Heart left ventricle (tissue), 16 donors: ENCODE results near the gene RWDD3. TPM values are rescaled to one million over a fixed set of nuclear protein-coding genes. Genes with fewer than 3 reads are reported as not detected.

Source experiments
- ATAC-seq, 4 donors: fragments of 200-7000 bp; cut with Tn5 transposase; one replicate each; pipeline ENCODE4 v1.9.1; 2020 to 2022; ENCODE audit warnings: moderate library complexity in 4 of 4, mild to moderate bottlenecking in 3 of 4, moderate number of reproducible peaks in 1 of 4
- DNase-seq, 5 donors: peaks; one replicate each; pipeline ENCODE4 v3.0.0-alpha.2; 2020
- H3K27ac ChIP-seq, 12 donors: fragments of 200-600 bp; sonication (generic) in 4 of 12; one replicate each; pipeline versions ENCODE4 v1.5.0 to v1.8.0; 2016 to 2022; ENCODE audit warnings: mild to moderate bottlenecking in 2 of 12
- H3K27me3 ChIP-seq, 9 donors: fragments of 200-600 bp; sonication (generic) in 2 of 9; one replicate each; pipeline versions ENCODE4 v1.5.1 to v1.8.0; 2016 to 2022; ENCODE audit warnings: mild to moderate bottlenecking in 3 of 9
- H3K36me3 ChIP-seq, 9 donors: fragments of 200-600 bp; sonication (generic) in 2 of 9; one replicate each; pipeline versions ENCODE4 v1.5.0 to v1.8.0; 2018 to 2022; ENCODE audit warnings: mild to moderate bottlenecking in 2 of 9
- H3K4me1 ChIP-seq, 12 donors: fragments of 200-600 bp; sonication (generic) in 4 of 12; one replicate each; pipeline versions ENCODE4 v1.5.0 to v1.8.0; 2016 to 2022; ENCODE audit warnings: mild to moderate bottlenecking in 3 of 12
- H3K4me3 ChIP-seq, 12 donors: fragments of 200-600 bp; sonication (generic) in 4 of 12; one replicate each; pipeline versions ENCODE4 v1.5.0 to v1.8.0; 2017 to 2022; ENCODE audit warnings: mild to moderate bottlenecking in 9 of 12, moderate library complexity in 4 of 12
- H3K9me3 ChIP-seq, 12 donors: fragments of 200-600 bp; sonication (generic) in 4 of 12; one replicate each; pipeline versions ENCODE4 v1.5.0 to v1.8.0; 2016 to 2022; ENCODE audit warnings: mild to moderate bottlenecking in 1 of 12
- POLR2A ChIP-seq, 2 donors: fragments of 450-650 bp; IDR thresholded peaks; one replicate each; pipeline ENCODE4 v1.6.1; 2017; ENCODE audit warnings: antibody characterized with exemption in 2 of 2, mild to moderate bottlenecking in 2 of 2, moderate library complexity in 2 of 2
- WGBS, 4 donors: extraction: QIAGEN DNeasy Blood & Tissue Kit in 2 of 4; methylation state at CpG; one replicate each; pipeline versions ENCODE4 v1.1.5 to v1.1.7; 2013 to 2018; 5-methylcytosine and 5-hydroxymethylcytosine counted together
- intact Hi-C, 10 donors: fragments of 100-400 bp; cut with DNase I; formaldehyde crosslinking; loops; one replicate each; pipeline versions ENCODE4 v1.11.1 to v1.14.2; 2022
- polyA plus RNA-seq, 2 donors: library from polyadenylated mRNA; stranded (reverse); fragments of 200-250 nt; gene quantifications; one replicate each; pipeline ENCODE4 v1.2.3, GENCODE V29; 2013
- total RNA-seq, 9 donors: library from RNA; depleted of rRNA in 2 of 9; stranded (reverse); fragments of >200 nt in 2 of 9; fragmentation: NEBNext Ultra II Directional in 3 of 9; extraction: Animal tissue kit (Norgen Biotek cat#: 25700) in 3 of 9; gene quantifications; one replicate each; pipeline versions ENCODE4 v1.1.0 to v1.2.4, GENCODE V29; 2016 to 2023
- TF ChIP-seq, protein P1 (sequence below), 12 donors: fragments of 200-600 bp; sonication (generic) in 4 of 12; IDR thresholded peaks; one replicate each; pipeline versions ENCODE4 v1.5.0 to v1.8.0; 2018 to 2022; ENCODE audit warnings: antibody characterized with exemption in 12 of 12, mild to moderate bottlenecking in 5 of 12
- donor health status: ischemic (EF 13 %, LVEDD 7.1; RV severe dilation, severe dysfunction).
- donor health status: healthy with polysubstance abuse.
- donor health status: DM: no; HTN: yes; CAD: no.
- donor health status: DM: no; HTN: no; CAD: no.
- donor health status: ischemic (EF 25% LVEDD 6.9; RV normal size, moderate dysfunction).
- donor health status: ischemic (EF 25% LVEDD 5.7; RV mildly dilated, moderate dysfunction).
- donor health status: healthy.
- donor health status: DM: yes; HTN: yes; CAD: no.
- donor health status: ischemic (EF 35%, LVEDD 5.7; RV mildly dilated, moderate dysfunction).
- donor health status: nonischemic (EF 11% LVEDD 7.7; RV severe dilation, severe dysfunction).
- donor health status: DM: yes; HTN: yes; CAD: no.
- donor health status: PGD.
- donor health status: ischemic (EF 29% LVEDD 5.4; RV normal size, mild dysfunction).
- donor health status: nonischemic (EF 23%, LVEDD 6.1; RV moderate dilation, normal function).

RWDD3 gene
- total and polyA plus RNA-seq, 11 donors, result 8.9 to 41.1 (median 14.8) TPM

DNA sequence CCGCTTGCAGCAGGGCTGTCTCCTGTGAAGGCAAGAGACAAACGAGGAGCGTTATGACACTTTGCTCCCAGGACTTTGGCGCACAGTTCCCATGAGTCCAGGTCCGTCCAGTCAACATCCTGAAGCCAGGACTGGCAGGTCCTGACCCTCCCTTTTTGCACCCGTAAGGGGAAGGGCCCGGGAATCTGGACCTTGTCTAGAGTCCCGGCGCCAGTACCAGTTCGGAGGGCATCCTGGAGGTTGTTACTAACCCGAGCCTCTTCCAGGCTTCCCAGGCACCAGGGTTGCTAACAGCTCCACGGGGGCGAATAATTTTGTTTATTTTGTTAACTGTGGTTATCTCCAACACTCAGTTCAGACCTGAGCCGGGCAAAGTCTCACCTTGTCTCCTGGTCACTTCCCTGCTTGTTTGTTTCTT, 682 bp upstream of the RWDD3 start:
- peak overlapping the region; percentile 73 to 95 (median 88) for H3K4me3 ChIP-seq
- DNase-seq (peak; percentile 50 to 75 (median 61)), ATAC-seq (peak; percentile 38 to 73 (median 61))
- H3K27me3 ChIP-seq, result no peaks in the 10 kb centered on the region
- no peak for TF ChIP-seq POLR2A (IDR thresholded peaks at IDR 0.05)
- TF ChIP-seq, protein P1, sequence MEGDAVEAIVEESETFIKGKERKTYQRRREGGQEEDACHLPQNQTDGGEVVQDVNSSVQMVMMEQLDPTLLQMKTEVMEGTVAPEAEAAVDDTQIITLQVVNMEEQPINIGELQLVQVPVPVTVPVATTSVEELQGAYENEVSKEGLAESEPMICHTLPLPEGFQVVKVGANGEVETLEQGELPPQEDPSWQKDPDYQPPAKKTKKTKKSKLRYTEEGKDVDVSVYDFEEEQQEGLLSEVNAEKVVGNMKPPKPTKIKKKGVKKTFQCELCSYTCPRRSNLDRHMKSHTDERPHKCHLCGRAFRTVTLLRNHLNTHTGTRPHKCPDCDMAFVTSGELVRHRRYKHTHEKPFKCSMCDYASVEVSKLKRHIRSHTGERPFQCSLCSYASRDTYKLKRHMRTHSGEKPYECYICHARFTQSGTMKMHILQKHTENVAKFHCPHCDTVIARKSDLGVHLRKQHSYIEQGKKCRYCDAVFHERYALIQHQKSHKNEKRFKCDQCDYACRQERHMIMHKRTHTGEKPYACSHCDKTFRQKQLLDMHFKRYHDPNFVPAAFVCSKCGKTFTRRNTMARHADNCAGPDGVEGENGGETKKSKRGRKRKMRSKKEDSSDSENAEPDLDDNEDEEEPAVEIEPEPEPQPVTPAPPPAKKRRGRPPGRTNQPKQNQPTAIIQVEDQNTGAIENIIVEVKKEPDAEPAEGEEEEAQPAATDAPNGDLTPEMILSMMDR (IDR thresholded peaks at IDR 0.05), result no peak
- H3K9me3 ChIP-seq, result no peaks in the 10 kb centered on the region
- intact Hi-C loops, result loop anchor here in 8 of 10 donors (1.0 to 10.0 kb wide), 12 partner anchors 36 to 816 kb away; partner anchors contain the start of genes TLCD4 (in 6 of the 8), ALG14 (in 3 of the 8) and ABCD3 (in 1 of the 8)
- H3K36me3 ChIP-seq, result no peaks in the 10 kb centered on the region
- 2 to 9% (median 6%) methylated on average over 11 to 14 of the region's 14 CpGs for WGBS, 4 donors
- peak overlapping the region; percentile 76 to 97 (median 93) for H3K27ac ChIP-seq
- H3K4me1 ChIP-seq, result peaks cover 0 to 83% (median 43%) of the 10 kb centered on the region in 12 donors

DNA sequence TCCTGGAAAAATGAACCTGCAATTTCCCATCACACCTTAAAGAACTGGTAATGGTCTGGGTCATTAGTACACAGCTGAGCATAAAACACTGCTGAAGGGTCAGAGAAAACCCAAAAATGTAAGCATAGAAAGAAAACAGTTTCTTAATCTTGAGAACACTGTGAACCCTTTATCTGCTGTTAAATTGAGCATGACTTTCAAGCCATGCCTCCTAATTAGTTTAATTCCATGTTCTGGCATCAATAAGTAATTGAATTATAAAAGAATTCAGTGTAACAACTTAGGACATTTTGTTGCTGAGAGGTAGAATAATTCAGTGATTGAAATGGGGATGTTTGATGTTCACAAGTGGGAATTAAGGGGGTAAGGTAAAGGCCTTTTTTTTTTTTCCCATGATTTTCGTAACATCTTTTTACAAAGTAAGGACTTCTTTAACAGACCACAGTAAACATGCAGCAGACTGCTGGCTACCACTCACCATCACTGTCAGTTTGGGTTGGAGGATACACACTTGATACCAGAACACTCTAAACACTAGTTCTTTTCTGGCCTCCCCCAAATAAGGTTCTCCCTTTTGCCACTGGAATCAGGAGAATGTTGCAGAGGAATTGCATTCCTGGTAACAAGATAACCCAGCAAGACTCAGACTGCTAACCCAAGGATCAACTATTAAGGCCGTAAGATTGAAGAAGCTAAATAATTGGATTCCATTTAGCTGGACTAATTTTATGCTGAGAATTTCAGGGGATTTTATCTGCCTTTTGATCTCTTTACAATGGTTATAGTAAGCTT, 3.0 kb downstream of the RWDD3 start:
- H3K27ac ChIP-seq, result peak overlapping the region in 1 of 12 donors; percentile 19
- ATAC-seq, result no peak

DNA sequence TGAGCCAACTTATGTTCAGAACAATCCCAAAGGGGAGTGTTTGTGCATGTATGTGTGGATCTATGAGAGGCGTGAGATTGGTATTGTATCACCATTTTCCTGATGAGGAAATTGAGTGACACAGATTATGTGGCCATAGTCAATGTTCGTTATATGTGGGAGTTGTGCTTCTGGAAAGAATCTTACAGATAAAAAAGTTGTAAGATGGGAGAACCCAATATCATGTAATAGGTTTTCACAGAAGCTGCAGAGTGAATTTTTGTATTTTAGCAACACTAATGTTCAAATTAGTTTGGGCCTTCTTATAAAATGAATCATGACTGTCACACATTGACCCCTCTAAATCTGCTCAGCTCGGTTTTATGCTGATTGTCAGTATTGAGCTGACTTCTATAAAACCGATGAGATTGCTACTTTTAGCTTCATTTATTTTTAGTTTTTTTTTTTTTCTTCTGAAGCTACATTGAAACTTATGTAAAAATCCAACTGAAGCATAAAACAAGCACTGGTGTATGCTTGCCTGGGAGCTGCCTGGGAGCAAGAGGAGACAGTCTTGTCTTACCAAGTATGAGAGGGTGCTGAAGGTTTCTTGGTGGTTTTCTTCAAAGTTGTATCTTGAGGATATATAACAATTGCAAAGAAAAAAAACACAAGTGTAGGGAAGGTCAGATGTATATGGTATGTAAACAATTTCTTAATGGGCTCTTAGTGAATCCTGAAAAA, 4.1 kb downstream of the RWDD3 start:
- ATAC-seq (no peak), DNase-seq (no peak)
- Histone ChIP-seq H3K27me3 (no peaks in the 10 kb centered on the region), H3K36me3 (peaks cover 0 to 31% (median 12%) of the 10 kb centered on the region in 9 donors), H3K9me3 (peaks cover 0 to 20% (median 6%) of the 10 kb centered on the region in 12 donors), H3K4me1 (peaks cover 0 to 45% (median 29%) of the 10 kb centered on the region in 12 donors), H3K27ac (no peak overlapping the region), H3K4me3 (no peak overlapping the region)
- WGBS, 4 donors, result 63 to 66% (median 66%) methylated on average over 4 of the region's 4 CpGs
- intact Hi-C loops, result loop anchor here in 1 of 10 donors (10.0 kb wide), 2 partner anchors 123 to 383 kb away; partner anchors contain the start of gene TLCD4
- TF ChIP-seq POLR2A (IDR thresholded peaks at IDR 0.05), result no peak
- TF ChIP-seq, protein P1 (IDR thresholded peaks at IDR 0.05), result no peak

More for the DNA sequence above, 3.0 kb downstream of the RWDD3 start:
- peaks cover 0 to 12% (median 2%) of the 10 kb centered on the region in 12 donors for H3K9me3 ChIP-seq
- H3K4me3 ChIP-seq, result no peak overlapping the region
- peaks cover 0 to 52% (median 34%) of the 10 kb centered on the region in 12 donors for H3K4me1 ChIP-seq
- intact Hi-C loops, result loop anchor here in 1 of 10 donors (10.0 kb wide), 2 partner anchors 122 to 382 kb away; partner anchors contain the start of gene TLCD4
- DNase-seq, result no peak
- 77 to 87% (median 84%) methylated on average over 2 of the region's 2 CpGs for WGBS, 4 donors
- peaks cover 0 to 22% (median 11%) of the 10 kb centered on the region in 9 donors for H3K36me3 ChIP-seq
- no peak for TF ChIP-seq POLR2A (IDR thresholded peaks at IDR 0.05)
- TF ChIP-seq, protein P1 (IDR thresholded peaks at IDR 0.05), result no peak
- no peaks in the 10 kb centered on the region for H3K27me3 ChIP-seq
